Putamen (tissue), 1 donor: Measurements from ENCODE around the gene AFDN.

Experiments used
- DNase-seq: peaks from one replicate; pipeline ENCODE4 v3.0.0-alpha.2; 2016; ENCODE audit warnings: low spot score

AFDN gene

GRCh38 chr6:167812088-167812487 is 14.6 kb upstream of the AFDN start:
- no peak for DNase-seq

- DNase-seq = no peak
Observed at GRCh38 chr6:167815296-167815980, 11.3 kb upstream of the AFDN start.

DNA sequence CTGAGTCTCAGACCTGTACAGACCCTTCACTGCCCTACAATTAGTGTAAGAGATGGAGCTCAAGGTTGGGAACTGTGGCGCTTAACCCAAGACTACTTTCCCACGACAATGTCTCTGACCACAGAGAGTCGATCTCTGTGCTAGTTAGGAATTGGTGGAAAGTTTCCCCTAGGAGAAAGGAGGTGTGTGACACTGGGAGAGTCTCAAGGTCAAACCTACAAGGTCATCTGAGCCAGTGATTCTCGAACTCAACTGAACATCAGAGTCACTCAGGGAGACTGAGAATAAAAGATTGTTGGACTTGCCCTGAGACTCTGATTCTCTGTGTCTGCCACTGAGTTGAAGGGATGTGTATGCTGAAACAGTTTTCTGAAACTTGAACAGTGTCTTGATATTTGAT is 9.7 kb upstream of the AFDN start:
- no peak for DNase-seq

DNA sequence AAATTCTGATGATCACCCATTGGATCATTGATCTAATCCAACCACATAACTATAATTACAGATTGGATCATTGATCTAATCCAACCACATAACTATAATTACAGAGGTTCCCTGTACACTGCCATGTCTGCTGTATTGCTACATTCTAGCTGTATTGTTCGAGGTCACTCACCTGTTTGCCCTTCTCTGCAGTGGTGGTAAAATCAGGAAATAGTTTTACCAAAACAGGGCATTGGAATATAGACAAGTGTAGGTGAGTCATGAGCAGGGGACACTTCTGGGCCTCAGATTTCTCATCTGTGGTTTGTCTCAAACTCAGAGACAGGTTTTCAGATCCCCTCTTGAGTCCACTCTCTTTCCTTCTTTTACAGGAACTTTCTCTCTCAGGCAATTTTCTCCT is 9.0 kb upstream of the AFDN start:
- DNase-seq = no peak

DNA sequence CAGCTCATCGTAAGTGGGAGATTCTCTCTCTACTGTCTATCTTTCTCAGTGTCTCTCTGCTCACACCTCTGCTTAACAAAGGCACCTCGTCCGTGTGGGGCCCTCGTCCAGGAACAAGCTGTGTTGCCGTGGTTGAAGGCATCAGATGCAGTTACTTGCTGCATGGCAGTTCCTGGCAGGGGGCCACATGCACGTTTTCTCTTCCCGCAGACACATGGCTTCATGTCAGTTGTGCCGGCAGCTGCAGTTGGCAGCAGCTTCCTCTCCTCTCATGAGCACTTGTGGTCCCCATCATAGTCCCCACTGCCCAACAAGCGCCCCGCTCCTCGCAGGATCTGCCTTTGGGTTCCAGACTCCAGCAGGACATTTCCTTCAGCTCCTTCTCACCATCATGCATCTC is 7.1 kb upstream of the AFDN start:
- DNase-seq = no peak

DNA sequence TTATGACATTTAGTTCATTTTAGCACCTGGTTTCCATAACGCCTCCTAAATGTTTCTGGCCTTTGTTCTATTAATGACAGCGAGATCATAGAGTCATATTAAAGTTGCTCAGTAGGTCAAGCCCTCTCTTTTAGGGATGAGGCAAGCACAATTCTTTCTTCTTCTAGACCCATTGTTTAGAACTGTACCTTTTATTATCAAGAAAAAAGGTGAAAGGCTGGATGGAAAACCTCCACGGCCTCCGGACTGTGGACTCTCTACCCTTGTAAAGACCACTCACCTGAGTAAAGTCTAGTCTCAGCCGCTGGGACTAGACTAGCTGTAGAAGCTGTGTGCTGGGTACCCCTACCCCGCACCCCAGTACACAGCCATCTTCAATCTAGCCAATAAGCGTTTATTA is 6.0 kb upstream of the AFDN start:
- no peak for DNase-seq

DNA sequence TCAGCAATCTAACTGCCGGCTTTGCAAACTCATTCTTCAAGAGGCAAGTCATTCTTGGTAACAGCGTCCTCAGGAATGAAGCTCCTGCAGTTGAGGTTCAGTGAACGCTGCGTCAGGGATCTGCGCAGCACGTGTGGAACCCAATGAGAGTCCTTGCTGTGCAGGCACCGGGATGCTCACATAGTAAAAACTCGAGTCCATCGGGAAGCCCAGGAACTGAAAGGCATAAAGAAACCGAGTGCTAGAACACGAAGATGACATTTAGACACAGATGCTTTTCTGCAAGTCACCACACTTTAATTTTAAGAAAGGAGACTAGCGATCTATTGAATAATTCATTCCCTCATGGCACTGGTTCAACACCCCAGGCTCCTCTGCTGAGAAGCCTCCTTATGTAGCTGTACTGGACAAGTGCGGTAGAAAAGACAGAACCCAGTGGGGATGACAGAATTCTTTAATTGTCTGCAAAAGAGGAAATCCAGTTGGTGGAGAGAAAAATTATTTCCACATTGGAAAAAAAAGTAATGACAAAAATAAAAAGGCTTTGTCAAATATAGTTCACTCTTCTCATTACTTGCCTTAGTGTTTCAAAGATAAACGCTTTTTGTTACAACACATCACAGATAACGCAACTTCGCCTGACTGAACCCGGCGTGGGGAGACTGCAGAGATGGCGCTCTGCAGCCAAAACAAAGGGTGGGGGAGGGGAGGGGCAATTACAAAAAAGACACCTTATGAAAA is 1.9 kb upstream of the AFDN start:
- DNase-seq = peak; percentile 34

DNA sequence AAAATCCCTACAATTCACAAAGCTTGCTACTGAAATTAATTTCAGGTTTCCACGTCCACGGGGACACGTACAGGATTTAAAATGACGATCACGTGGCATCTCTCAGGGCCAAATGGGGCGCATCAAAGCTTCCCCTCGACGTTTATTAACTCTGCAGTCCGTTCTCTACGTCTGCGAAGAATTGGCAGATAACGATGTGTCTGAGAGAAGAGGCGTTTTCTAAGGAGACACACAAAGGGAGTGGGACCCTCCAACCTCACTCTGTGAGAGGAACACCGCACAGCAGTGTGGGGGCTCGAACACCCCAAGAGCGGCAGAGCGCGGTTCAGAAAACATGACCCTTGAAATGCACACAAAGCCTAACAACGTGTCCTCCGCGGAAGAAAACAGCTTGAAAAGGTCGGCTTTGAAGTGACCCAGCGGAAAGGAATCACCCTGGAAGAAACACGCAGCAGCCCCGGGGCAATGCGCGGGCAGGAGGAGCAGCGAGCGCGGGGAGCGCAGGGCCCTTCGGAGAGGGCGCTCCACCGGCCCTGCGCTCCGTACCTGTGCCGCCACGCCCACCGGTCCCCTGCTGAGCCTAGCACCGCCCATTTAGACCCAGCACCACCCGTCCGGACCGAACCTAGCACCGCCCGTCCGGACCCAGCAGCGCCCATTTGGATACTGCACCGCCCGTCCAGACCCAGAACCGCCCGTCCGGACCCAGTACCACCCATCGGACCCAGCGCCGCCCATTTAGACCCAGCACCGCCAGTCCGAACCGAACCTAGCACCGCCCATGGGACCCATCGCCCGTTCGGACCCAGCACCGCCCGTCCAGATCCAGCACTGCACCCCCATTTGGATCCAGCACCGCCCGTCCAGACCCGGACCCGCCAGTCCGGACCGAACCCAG is 1.1 kb upstream of the AFDN start:
- DNase-seq = peak; percentile 26

DNA sequence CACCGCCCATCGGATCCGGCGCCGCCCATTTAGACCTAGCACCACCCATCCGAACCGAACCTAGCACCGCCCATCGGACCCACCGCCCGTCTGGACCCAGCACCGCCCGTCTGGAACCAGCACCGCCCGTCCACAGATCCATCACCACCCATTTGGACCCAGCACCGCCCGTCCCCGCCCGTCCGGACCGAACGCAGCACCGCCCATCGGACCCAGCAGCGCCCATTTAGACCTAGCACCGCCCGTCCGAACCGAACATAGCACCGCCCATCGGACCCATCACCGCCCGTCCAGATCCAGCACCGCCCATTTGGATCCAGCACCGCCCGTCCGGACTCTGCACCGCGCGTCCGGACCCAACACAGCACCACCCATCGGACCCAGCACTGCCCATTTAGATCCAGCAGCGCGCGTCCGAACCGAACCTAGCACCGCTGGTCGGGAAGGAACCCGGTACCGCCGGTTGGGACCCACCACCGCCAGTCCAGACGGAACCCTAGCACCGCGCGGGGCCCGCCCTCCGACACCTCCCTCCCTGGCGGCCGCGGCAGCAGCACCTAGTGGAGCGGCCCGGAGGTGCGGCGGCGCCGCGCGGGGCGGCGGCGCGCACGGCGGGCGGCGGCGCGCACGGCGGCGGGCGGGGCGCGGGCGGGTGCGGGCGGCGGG is 348 bp upstream of the AFDN start:
- peak; percentile 76 for DNase-seq

DNA sequence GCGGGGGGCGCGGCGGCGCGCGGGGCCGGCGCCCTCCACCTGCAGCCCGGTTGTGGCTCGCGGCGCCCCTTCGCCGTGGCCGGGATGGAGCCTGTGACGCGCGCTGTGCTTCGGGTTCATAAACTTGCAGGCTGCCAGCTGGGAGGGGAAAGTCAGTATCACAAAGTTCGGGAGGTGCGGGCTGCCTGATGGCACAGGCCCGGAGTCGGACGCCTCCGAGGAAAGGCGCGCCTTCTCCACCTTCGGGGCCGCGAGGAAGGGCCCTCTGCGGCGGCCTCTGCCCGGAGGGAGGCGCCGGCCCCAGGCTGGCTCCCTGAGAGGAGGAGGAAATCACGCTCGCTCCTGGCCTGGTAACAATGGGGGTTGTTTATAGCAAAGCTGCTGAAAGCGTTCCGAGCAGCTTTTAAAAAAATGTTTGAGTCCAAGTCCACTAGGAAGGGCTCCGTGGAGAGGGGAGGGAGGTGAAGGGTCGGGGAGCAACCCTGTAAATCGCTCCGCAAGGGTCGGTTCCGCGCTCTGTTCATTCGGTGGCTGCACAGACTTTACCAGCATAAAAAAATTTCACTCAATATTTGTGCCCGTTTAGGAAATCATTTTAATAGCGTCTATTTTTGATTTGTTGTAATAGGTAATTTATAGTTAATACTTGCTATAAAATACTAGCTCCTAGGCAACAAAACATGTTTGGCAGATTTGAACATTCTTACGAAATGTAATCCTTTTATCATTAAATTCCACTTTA is 1.0 kb downstream of the AFDN start:
- DNase-seq = peak; percentile 28

- no peak for DNase-seq
Observed at GRCh38 chr6:167828325-167828956, 1.7 kb downstream of the AFDN start.

- no peak for DNase-seq
Observed at GRCh38 chr6:167829513-167829912, 2.8 kb downstream of the AFDN start.

DNA sequence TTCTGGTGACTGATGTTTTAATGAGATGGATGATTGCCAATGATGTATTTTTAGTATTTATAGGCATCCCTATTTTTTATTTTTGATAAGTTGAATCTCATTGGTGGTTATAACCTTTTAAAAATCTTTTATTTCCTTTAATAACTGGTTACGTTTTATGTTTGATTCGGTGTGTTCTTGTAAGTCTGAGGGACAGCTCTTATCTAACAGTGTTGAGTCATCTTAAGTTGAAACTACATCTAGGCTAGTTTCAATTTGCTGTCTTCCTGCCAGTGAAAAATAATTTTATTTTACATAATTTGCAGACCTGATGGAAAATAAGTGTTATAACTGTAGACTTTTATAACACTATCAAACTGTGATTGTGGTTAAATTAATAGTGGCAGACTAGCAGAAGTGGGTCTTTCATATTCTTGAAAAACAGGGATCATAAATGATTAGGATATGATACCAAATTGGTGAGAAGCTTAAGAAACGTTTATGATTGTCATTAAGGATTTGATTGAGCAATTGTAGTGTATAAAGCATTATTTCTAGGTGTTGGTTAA is 4.6 kb downstream of the AFDN start:
- DNase-seq = no peak

DNA sequence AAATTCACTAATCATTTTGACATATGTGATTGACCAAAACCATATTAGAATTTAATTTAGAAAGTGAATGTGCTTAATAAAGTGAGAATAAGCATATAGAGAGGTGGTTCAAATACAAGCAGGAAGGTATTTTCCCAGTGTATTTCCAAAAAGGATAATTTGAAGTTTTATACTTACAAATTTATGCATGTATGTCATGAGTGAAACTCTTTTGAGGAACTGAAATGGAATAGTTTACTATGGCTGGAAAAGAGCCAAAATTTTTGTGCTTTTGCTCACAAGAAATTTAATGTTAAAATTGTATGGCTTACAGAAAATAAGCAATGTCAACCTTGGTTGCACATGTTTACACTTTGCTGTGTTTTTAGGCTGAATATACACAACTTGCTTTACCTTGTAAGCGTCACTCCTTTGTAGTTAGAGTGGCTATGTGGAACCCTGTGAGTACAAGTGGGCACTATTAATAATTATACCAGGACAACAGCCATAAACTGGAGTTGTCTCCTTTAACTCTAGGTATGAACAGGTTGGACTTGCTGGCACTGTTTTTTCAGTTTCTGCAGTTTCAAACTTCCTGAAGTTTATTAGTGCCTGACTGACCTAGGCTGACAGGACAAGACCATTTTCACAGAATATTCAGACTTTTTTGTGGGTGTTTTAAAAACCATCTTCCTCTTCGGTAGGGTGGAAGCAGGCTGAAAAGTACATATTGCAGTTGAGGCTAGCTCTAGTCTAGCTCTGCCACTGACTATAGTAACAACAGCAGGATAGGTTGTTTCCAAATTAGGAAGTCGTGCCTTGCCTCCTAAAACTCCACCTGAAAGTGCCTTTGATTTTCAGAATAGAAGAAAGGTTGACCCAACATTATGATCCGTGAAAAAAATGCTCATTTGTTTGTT is 6.0 kb downstream of the AFDN start:
- DNase-seq = no peak

DNA sequence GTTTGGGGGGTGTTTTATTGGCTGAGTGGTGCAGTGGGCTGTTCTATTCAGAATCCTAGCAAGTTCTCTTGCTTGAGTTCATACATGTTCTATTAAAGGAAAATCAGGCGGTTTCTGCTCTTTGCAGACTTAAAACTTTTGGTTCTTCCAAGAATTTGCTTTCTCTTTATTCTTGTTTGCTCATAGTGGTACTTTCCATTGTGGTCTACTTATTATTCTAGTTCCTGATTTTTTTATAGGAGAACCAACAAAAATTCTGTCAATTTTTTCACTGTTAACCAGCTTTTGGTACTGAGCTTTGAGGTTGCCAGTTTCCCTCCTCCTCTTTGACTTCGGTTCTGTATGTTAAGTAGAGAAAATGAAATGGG is 6.7 kb downstream of the AFDN start:
- DNase-seq = no peak

DNA sequence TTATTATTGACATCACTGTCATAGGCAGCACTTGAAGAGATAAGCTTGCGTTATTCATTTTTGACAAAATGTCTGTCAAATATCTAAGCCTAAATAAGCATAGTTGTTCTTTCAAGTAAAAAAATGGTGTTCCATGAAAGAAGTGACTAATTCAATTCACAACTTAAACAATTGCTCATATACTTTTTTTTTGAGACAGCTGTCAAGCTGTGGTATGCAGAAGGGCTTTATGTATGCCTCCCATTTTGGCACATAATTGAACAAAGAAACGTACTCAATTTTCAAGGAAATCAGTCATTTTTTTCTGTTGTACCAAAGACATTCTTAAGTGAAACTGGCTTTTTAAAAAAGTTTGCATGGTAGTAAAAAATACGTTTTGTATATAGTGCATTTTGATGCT is 8.5 kb downstream of the AFDN start:
- DNase-seq = no peak

- no peak for DNase-seq
Observed at GRCh38 chr6:167836721-167837120, 10.0 kb downstream of the AFDN start.

- DNase-seq = no peak
Observed at GRCh38 chr6:167838207-167838748, 11.6 kb downstream of the AFDN start.

GRCh38 chr6:167839343-167839742 is 12.6 kb downstream of the AFDN start:
- DNase-seq = no peak
